Measurements from ENCODE around the gene BLACAT1. TPM values are rescaled to one million over a fixed set of nuclear protein-coding genes. Genes with fewer than 3 reads are reported as not detected.

The BLACAT1 gene
- total and polyA plus RNA-seq, 2 of the 4 experiments (the other 2 are of a cell fraction) = under 0.01 to 0.05 TPM

- TF ChIP-seq RCOR1 (IDR thresholded peaks at IDR 0.05; ENCODE audit: insufficient replicate concordance, low read length) (no peak), BHLHE40 (IDR thresholded peaks at IDR 0.05; ENCODE audit: low read depth, low read length) (no peak), CEBPB (IDR thresholded peaks at IDR 0.05; ENCODE audit: low read depth, low read length) (no peak), POLR2A (IDR thresholded peaks at IDR 0.05; ENCODE audit: low read depth, low read length) (no peak)
These were observed 30.4 kb upstream of the BLACAT1 start (continued) for GRCh38 chr1:205486258-205486657.

- no peak overlapping the region for H3K14ac ChIP-seq (replicated peaks; ENCODE audit: low read depth, low read length)
- H2BK20ac ChIP-seq (ENCODE audit: low read depth, low read length) = no peak overlapping the region
- no peaks in the 10 kb centered on the region for H3K4me1 ChIP-seq (ENCODE audit: control insufficient read depth, insufficient read depth, low read length)
- no peak overlapping the region for H3K4me3 ChIP-seq (ENCODE audit: insufficient read depth, low read depth, low read length)
- H3K9me1 ChIP-seq (ENCODE audit: insufficient read depth, low read length) = no peaks in the 10 kb centered on the region
- peak; percentile 59 for DNase-seq
- H4K91ac ChIP-seq (ENCODE audit: insufficient read depth, low read depth, low read length) = no peak overlapping the region
- ChIA-PET CTCF (interaction anchor here (0.5 to 5.1 kb wide), 28 partner anchors 7 to 363 kb away, joined by 3 to 52 read pairs (median 4); no protein-coding TSS in a partner anchor), POLR2A (ENCODE audit: unreplicated experiment) (no interaction called here)
- peak overlapping the region; percentile 13 for H2AFZ ChIP-seq (replicated peaks; ENCODE audit: low read length, poor library complexity)
- WGBS, 2 experiments (ENCODE audit: extremely low coverage in 2 of 2, insufficient read length in 1 of 2) = 87% methylated on average over 3 of the region's 13 CpGs; no CpG with 5 or more reads in 1 of the 2 experiments
- H2BK120ac ChIP-seq (ENCODE audit: low read depth, low read length) = no peak overlapping the region
- no peak overlapping the region for H2BK15ac ChIP-seq (ENCODE audit: low read depth, low read length)
- H3K27me3 ChIP-seq (ENCODE audit: control insufficient read depth, insufficient read depth, low read length) = peaks cover 48% of the 10 kb centered on the region
- no peaks in the 10 kb centered on the region for H3K79me1 ChIP-seq (ENCODE audit: low read depth in 1 of 2, low read length in 2 of 2)
- 0 out of 2 replicates have a peak, but pooled peaks cover 4% of the 10 kb centered on the region for H4K20me1 ChIP-seq (ENCODE audit: insufficient read depth, low read length)
- intact Hi-C loops (cut with micrococcal nuclease) = loop anchor here (1.0 kb wide), 3 partner anchors 131 to 212 kb away; no protein-coding TSS in a partner anchor
- no peak overlapping the region for H3K4ac ChIP-seq (ENCODE audit: low read depth, low read length)
- no TSS peak for BruUV-seq (replicated peaks)
- H2AK5ac ChIP-seq (ENCODE audit: low read depth, low read length) = no peak overlapping the region
- H3K27ac ChIP-seq (ENCODE audit: insufficient read depth, low read length) = no peak overlapping the region
- H3K36me3 ChIP-seq (ENCODE audit: control insufficient read depth, insufficient read depth, low read length) = no peaks in the 10 kb centered on the region
- H3K23ac ChIP-seq (ENCODE audit: low read depth, low read length) = no peak overlapping the region
- H3K18ac ChIP-seq (ENCODE audit: low read depth, low read length) = no peak overlapping the region
- in situ Hi-C loops (cut with MboI; ENCODE audit: low sequenced_read_pairs) = loop anchor here (5.0 to 10.0 kb wide), 3 partner anchors 37 to 210 kb away; no protein-coding TSS in a partner anchor
- H2BK5ac ChIP-seq (ENCODE audit: low read depth, low read length, poor library complexity, severe bottlenecking) = no peak overlapping the region
- no peak overlapping the region for H2AK9ac ChIP-seq (replicated peaks; ENCODE audit: low read depth, low read length, poor library complexity)
- dilution Hi-C loops (cut with HindIII; ENCODE audit: low sequenced_read_pairs, unreplicated experiment) = no loop called here
- H3K9me3 ChIP-seq (ENCODE audit: control insufficient read depth, insufficient read depth, low read length) = no peaks in the 10 kb centered on the region
- no peak overlapping the region for H4K8ac ChIP-seq (ENCODE audit: low read depth in 2 of 2, low read length in 2 of 2)
- ATAC-seq (ENCODE audit: low read depth) = peak; percentile 95
- no peak overlapping the region for H4K5ac ChIP-seq (ENCODE audit: low read depth, low read length)
- no peak overlapping the region for H3K56ac ChIP-seq (ENCODE audit: extremely low read depth, insufficient read depth, low read length)
- H3K4me2 ChIP-seq (ENCODE audit: low read depth, low read length) = no peak overlapping the region
- no peak overlapping the region for H3K9ac ChIP-seq (ENCODE audit: low read depth, low read length)
- TF ChIP-seq, protein P1, sequence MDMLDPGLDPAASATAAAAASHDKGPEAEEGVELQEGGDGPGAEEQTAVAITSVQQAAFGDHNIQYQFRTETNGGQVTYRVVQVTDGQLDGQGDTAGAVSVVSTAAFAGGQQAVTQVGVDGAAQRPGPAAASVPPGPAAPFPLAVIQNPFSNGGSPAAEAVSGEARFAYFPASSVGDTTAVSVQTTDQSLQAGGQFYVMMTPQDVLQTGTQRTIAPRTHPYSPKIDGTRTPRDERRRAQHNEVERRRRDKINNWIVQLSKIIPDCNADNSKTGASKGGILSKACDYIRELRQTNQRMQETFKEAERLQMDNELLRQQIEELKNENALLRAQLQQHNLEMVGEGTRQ (IDR thresholded peaks at IDR 0.05; ENCODE audit: low read depth, low read length) = no peak
- TF ChIP-seq NFE2L2 (IDR thresholded peaks at IDR 0.05; ENCODE audit: low read depth, low read length) = no peak
- no peak for TF ChIP-seq CEBPB (IDR thresholded peaks at IDR 0.05; ENCODE audit: low read depth, low read length)
- TF ChIP-seq MXI1 (IDR thresholded peaks at IDR 0.05; ENCODE audit: borderline replicate concordance, low read depth, low read length) = no peak
- no peak for TF ChIP-seq FOS (IDR thresholded peaks at IDR 0.05; ENCODE audit: low read depth, low read length)
- peak; percentile 90 for TF ChIP-seq CTCF (conservative IDR thresholded peaks at IDR 0.05; ENCODE audit: low read depth, low read length)
- TF ChIP-seq RFX5 (IDR thresholded peaks at IDR 0.05; ENCODE audit: low read depth, low read length) = no peak
- TF ChIP-seq RAD21 (IDR thresholded peaks at IDR 0.05; ENCODE audit: low read length) = peak; percentile 92
- no peak for TF ChIP-seq RCOR1 (IDR thresholded peaks at IDR 0.05; ENCODE audit: insufficient replicate concordance, low read length)
These were observed 29.4 kb upstream of the BLACAT1 start for GRCh38 chr1:205484985-205485967.

Data from IMR-90 (cell line).